A549 (cell line): ENCODE data around the gene LANCL1.

Experiments
- CTCF ChIP-seq: fragments of >200 bp; sonication (Bioruptor Twin); formaldehyde crosslinking; IDR thresholded peaks from 3 replicates; pipeline ENCODE4 v1.5.1; 2016
- EP300 ChIP-seq, 2 experiments: fragments of >200 bp; sonication (Bioruptor Twin); formaldehyde crosslinking; IDR thresholded peaks; 2 replicates in 1 of 2; 3 replicates in 1 of 2; pipeline ENCODE4 v1.6.1; 2016 to 2017
- POLR2A ChIP-seq: IDR thresholded peaks from 2 replicates; pipeline ENCODE4 v1.6.1; 2012; ENCODE audit warnings: mild to moderate bottlenecking, low read length
- POLR2AphosphoS2 ChIP-seq: conservative IDR thresholded peaks from 2 replicates; pipeline ENCODE4 v1.6.1; 2012; ENCODE audit warnings: low read length, improper control_type of control experiment, inconsistent platforms
- SMC3 ChIP-seq: fragments of >200 bp; sonication (Bioruptor Twin); formaldehyde crosslinking; IDR thresholded peaks from 3 replicates; pipeline ENCODE4 v1.6.1; 2018; ENCODE audit warnings: inconsistent platforms

DNA sequence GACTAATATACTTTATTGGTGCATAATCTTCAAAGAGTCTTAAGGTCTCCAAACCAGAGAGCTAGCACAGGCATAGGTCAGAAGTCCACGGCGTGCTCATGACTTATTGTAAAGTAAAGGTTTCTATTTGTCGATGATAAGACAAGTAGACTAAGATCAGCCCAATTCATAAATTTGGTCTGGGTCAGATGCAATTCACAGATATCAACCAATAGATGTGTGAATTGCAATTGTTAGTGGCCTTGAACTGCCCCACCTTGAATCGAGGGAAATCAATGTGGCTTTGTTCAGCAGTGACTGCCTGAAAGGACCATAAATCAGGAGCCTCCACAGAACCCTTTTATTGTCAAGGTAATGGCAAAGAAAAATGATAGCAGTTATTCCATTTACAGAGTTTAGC lies 40.7 kb upstream of the LANCL1 start:
- TF ChIP-seq POLR2A (no peak), CTCF (no peak), POLR2AphosphoS2 (no peak), SMC3 (no peak), EP300 (IDR thresholded peaks at IDR 0.05) (no peak)
